PC-3 (cell line): ENCODE measurements around the gene SLX1A. TPM values are rescaled to one million over a fixed set of nuclear protein-coding genes. Genes with fewer than 3 reads are reported as not detected.
"Not testable (repeated sequence)": the region's sequence is repeated elsewhere in the genome, so short reads cannot be mapped to it uniquely, and the experiment has no call there.

ENCODE experiments used
- ATAC-seq: fragments of 200-7000 bp; cut with Tn5 transposase; 2 replicates; pipeline ENCODE4 v1.9.1; 2020; ENCODE audit warnings: mild to moderate bottlenecking, moderate library complexity
- BruUV-seq: library from RNA; stranded (reverse); fragments of 400-500 nt; replicated peaks from 2 replicates; lab custom pipeline; 2021; lab: Mats Ljungman, UMichigan
- CTCF ChIA-PET: fragments of 300-600 bp; sonication (Branson Sonifier 250); formaldehyde crosslinking; loops from one replicate; lab custom pipeline; 2022; ENCODE audit warnings: antibody characterized with exemption; lab: Charles Lee
- POLR2A ChIA-PET: fragments of 300-600 bp; sonication (Branson Sonifier 250); formaldehyde crosslinking; loops from one replicate; lab custom pipeline; 2022; ENCODE audit warnings: antibody characterized with exemption; ENCODE audit not compliant: unreplicated experiment; lab: Charles Lee
- DNase-seq: peaks from one replicate; pipeline ENCODE4 v3.0.0-alpha.2; 2015
- H2AFZ ChIP-seq: fragments of 300-600 bp; sonication (generic); 2 replicates; pipeline ENCODE4 v1.6.0; 2016; ENCODE audit warnings: antibody characterized with exemption, low read length
- H3F3A ChIP-seq: fragments of 300-600 bp; sonication (generic); one replicate; pipeline ENCODE4 v1.6.0; 2017; ENCODE audit warnings: antibody characterized with exemption, low read length, control low read depth, mild to moderate bottlenecking; ENCODE audit not compliant: unreplicated experiment
- H3K27ac ChIP-seq: fragments of 300-600 bp; sonication (generic); 2 replicates; pipeline ENCODE4 v1.5.1; 2016; ENCODE audit warnings: mild to moderate bottlenecking, low read length
- H3K27me3 ChIP-seq: fragments of 300-600 bp; sonication (generic); 2 replicates; pipeline ENCODE4 v1.6.1; 2016; ENCODE audit warnings: low read length, mixed read lengths
- H3K36me3 ChIP-seq: fragments of 300-600 bp; sonication (generic); 2 replicates; pipeline ENCODE4 v1.6.1; 2016; ENCODE audit warnings: low read depth, mixed run types, low read length, mixed read lengths
- H3K4me1 ChIP-seq: fragments of 300-600 bp; sonication (generic); 2 replicates; pipeline ENCODE4 v1.5.1; 2016; ENCODE audit warnings: low read length; ENCODE audit not compliant: insufficient read depth
- H3K4me2 ChIP-seq: fragments of 300-600 bp; sonication (generic); 2 replicates; pipeline ENCODE4 v1.6.0; 2016; ENCODE audit warnings: low read length
- H3K4me3 ChIP-seq: fragments of 300-600 bp; sonication (generic); 2 replicates; pipeline ENCODE4 v1.5.1; 2016; ENCODE audit warnings: mild to moderate bottlenecking, low read length, mixed read lengths
- H3K79me2 ChIP-seq: fragments of 300-600 bp; sonication (generic); 2 replicates; pipeline ENCODE4 v1.6.1; 2017; ENCODE audit warnings: low read length, mixed read lengths
- H3K9ac ChIP-seq: fragments of 300-600 bp; sonication (generic); 2 replicates; pipeline ENCODE4 v1.6.0; 2016; ENCODE audit warnings: mild to moderate bottlenecking, low read length
- H3K9me2 ChIP-seq: fragments of 300-600 bp; sonication (generic); replicated peaks from 2 replicates; pipeline ENCODE4 v1.6.1; 2016; ENCODE audit warnings: mixed run types, low read length, mixed read lengths
- H3K9me3 ChIP-seq: fragments of 300-600 bp; sonication (generic); 2 replicates; pipeline ENCODE4 v1.6.1; 2016; ENCODE audit warnings: low read length, mixed read lengths
- H4K20me1 ChIP-seq: fragments of 300-600 bp; sonication (generic); 2 replicates; pipeline ENCODE4 v1.6.1; 2016; ENCODE audit warnings: low read length, mixed read lengths
- CTCF ChIP-seq: fragments of 300-600 bp; sonication (generic); conservative IDR thresholded peaks from 2 replicates; pipeline ENCODE4 v1.5.1; 2017; ENCODE audit warnings: antibody characterized with exemption, low read depth, mild to moderate bottlenecking, low read length
- EZH2 ChIP-seq: fragments of 300-600 bp; sonication (generic); IDR thresholded peaks from one replicate; pipeline ENCODE4 v1.6.1; 2017; ENCODE audit warnings: antibody characterized with exemption, mild to moderate bottlenecking, low read length; ENCODE audit not compliant: unreplicated experiment
- EZH2phosphoT487 ChIP-seq: fragments of 300-600 bp; sonication (generic); IDR thresholded peaks from 2 replicates; pipeline ENCODE4 v1.6.1; 2018; ENCODE audit warnings: mild to moderate bottlenecking, antibody characterized with exemption, low read length, borderline replicate concordance
- intact Hi-C: fragments of 100-400 bp; cut with micrococcal nuclease; formaldehyde crosslinking; loops from 2 replicates; pipeline ENCODE4 v1.9.0; 2023
- total RNA-seq: library from RNA; depleted of rRNA; stranded (reverse); fragments of >200 nt; gene quantifications from 2 replicates; pipeline ENCODE4 v1.2.3, GENCODE V29; 2014

The SLX1A gene
- total RNA-seq, 1 experiment from 2014 or later, result 91.9 TPM

- POLR2A ChIA-PET, result no interaction called here
Observed at GRCh38 chr16:30163538-30163937, 30.1 kb upstream of the SLX1A start.

GRCh38 chr16:30166202-30166902 is 27.3 kb upstream of the SLX1A start:
- H3K27me3 ChIP-seq, result no peaks in the 10 kb centered on the region
- CTCF ChIA-PET, result no interaction called here
- no TSS peak for BruUV-seq
- DNase-seq (no peak), ATAC-seq (no peak)
- H3K27ac ChIP-seq, result no peak overlapping the region
- H3K9me2 ChIP-seq, result no peaks in the 10 kb centered on the region
- H3K79me2 ChIP-seq, result no peaks in the 10 kb centered on the region
- no peak overlapping the region for H3K4me2 ChIP-seq
- POLR2A ChIA-PET, result no interaction called here
- no peak overlapping the region for H3K4me3 ChIP-seq
- no peaks in the 10 kb centered on the region for H3K36me3 ChIP-seq
- no peaks in the 10 kb centered on the region for H3K4me1 ChIP-seq
- H3K9me3 ChIP-seq, result no peaks in the 10 kb centered on the region
- TF ChIP-seq EZH2, result no peak
- TF ChIP-seq EZH2phosphoT487, result no peak
- no peak for TF ChIP-seq CTCF
- H4K20me1 ChIP-seq, result no peaks in the 10 kb centered on the region
- no peak overlapping the region for H3K9ac ChIP-seq
- no peak overlapping the region for H2AFZ ChIP-seq
- intact Hi-C loops, result no loop called here
- no peaks in the 10 kb centered on the region for H3F3A ChIP-seq

More at GRCh38 chr16:30163538-30163937, 30.1 kb upstream of the SLX1A start:
- Histone ChIP-seq H3K27me3 (no peaks in the 10 kb centered on the region), H2AFZ (no peak overlapping the region), H3K9me3 (no peaks in the 10 kb centered on the region), H3K4me2 (no peak overlapping the region), H4K20me1 (no peaks in the 10 kb centered on the region), H3K36me3 (no peaks in the 10 kb centered on the region), H3K4me1 (no peaks in the 10 kb centered on the region), H3F3A (no peaks in the 10 kb centered on the region), H3K27ac (no peak overlapping the region), H3K9me2 (no peaks in the 10 kb centered on the region), H3K4me3 (no peak overlapping the region), H3K79me2 (no peaks in the 10 kb centered on the region), H3K9ac (no peak overlapping the region)
- intact Hi-C loops, result no loop called here
- DNase-seq (no peak), ATAC-seq (no peak)
- CTCF ChIA-PET, result no interaction called here
- no TSS peak for BruUV-seq
- TF ChIP-seq CTCF (no peak), EZH2phosphoT487 (no peak), EZH2 (no peak)

DNA sequence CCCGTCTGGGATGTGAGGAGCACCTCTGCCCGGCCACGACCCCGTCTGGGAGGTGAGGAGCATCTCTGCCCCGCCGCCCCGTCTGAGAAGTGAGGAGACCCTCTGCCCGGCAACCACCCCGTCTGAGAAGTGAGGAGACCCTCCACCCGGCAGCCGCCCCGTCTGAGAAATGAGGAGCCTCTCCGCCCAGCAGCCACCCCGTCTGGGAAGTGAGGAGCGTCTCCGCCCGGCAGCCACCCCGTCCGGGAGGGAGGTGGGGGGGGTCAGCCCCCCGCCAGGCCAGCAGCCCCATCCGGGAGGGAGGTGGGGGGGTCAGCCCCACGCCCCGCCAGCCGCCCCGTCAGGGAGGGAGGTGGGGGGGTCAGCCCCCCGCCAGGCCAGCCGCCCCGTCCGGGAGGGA is 24.9 kb upstream of the SLX1A start:
- H2AFZ ChIP-seq, H3K9me3 ChIP-seq, BruUV-seq, H3K36me3 ChIP-seq, H3K27ac ChIP-seq, H3K4me1 ChIP-seq, H3K9me2 ChIP-seq, POLR2A ChIA-PET, H4K20me1 ChIP-seq, H3K79me2 ChIP-seq, H3K9ac ChIP-seq, CTCF ChIA-PET, H3K4me3 ChIP-seq, ATAC-seq, H3K27me3 ChIP-seq, H3K4me2 ChIP-seq, intact Hi-C loops, DNase-seq, H3F3A ChIP-seq: not testable (repeated sequence)

- H3K9ac ChIP-seq, CTCF ChIA-PET, POLR2A ChIA-PET, H3K36me3 ChIP-seq, intact Hi-C loops, H3K27me3 ChIP-seq, H3K79me2 ChIP-seq, H4K20me1 ChIP-seq, H3K4me3 ChIP-seq, ATAC-seq, H3K4me1 ChIP-seq, H2AFZ ChIP-seq, H3K9me2 ChIP-seq, H3F3A ChIP-seq, H3K9me3 ChIP-seq, H3K27ac ChIP-seq, H3K4me2 ChIP-seq, BruUV-seq, DNase-seq: not testable (repeated sequence)
Observed at GRCh38 chr16:30169416-30169815, 24.3 kb upstream of the SLX1A start.

- H3K9me3 ChIP-seq, POLR2A ChIA-PET, H3K4me2 ChIP-seq, H3K36me3 ChIP-seq, BruUV-seq, H3K9me2 ChIP-seq, H3K27ac ChIP-seq, H3K4me1 ChIP-seq, DNase-seq, ATAC-seq, H3K79me2 ChIP-seq, CTCF ChIA-PET, H3K27me3 ChIP-seq, H3K4me3 ChIP-seq, H2AFZ ChIP-seq, intact Hi-C loops, H3K9ac ChIP-seq, H4K20me1 ChIP-seq, H3F3A ChIP-seq: not testable (repeated sequence)
Observed at GRCh38 chr16:30170145-30170544, 23.5 kb upstream of the SLX1A start.
